Psoas muscle (tissue), 8 donors: ENCODE data around the gene PITPNM1. TPM values are rescaled to one million over a fixed set of nuclear protein-coding genes. Genes with fewer than 3 reads are reported as not detected.

Experiments
- ATAC-seq, 4 donors: fragments of 200-7000 bp; cut with Tn5 transposase; one replicate each; pipeline ENCODE4 v1.9.1; 2020; ENCODE audit warnings: moderate library complexity in 3 of 4, mild to moderate bottlenecking in 2 of 4
- DNase-seq, 2 donors: peaks; one replicate each; pipeline ENCODE4 v3.0.0-alpha.2; 2020
- H3K27ac ChIP-seq: fragments of 200-600 bp; one replicate; pipeline ENCODE4 v1.8.0; 2022
- H3K27me3 ChIP-seq, 3 donors: fragments of 200-600 bp in 1 of 3; one replicate each; pipeline versions ENCODE4 v1.6.1 to v1.8.0; 2013 to 2022; ENCODE audit warnings: low read length in 2 of 3, mild to moderate bottlenecking in 2 of 3, moderate library complexity in 1 of 3; ENCODE audit not compliant: insufficient read depth in 3 of 3
- H3K36me3 ChIP-seq, 2 donors: fragments of 200-600 bp in 1 of 2; one replicate each; pipeline versions ENCODE4 v1.6.1 to v1.8.0; 2013 to 2022; ENCODE audit warnings: low read depth in 1 of 2, mild to moderate bottlenecking in 1 of 2, moderate library complexity in 1 of 2; ENCODE audit not compliant: insufficient read depth in 1 of 2
- H3K4me1 ChIP-seq: fragments of 200-600 bp; one replicate; pipeline ENCODE4 v1.8.0; 2022
- H3K4me3 ChIP-seq: fragments of 200-600 bp; one replicate; pipeline ENCODE4 v1.8.0; 2022; ENCODE audit warnings: mild to moderate bottlenecking
- H3K9me3 ChIP-seq: fragments of 200-600 bp; one replicate; pipeline ENCODE4 v1.8.0; 2022
- WGBS, 3 donors: extraction: QIAGEN DNeasy Blood & Tissue Kit; methylation state at CpG; one replicate each; pipeline versions ENCODE4 v1.1.6 to v1.1.7; 2013; 5-methylcytosine and 5-hydroxymethylcytosine counted together
- intact Hi-C, 2 donors: fragments of 100-400 bp; cut with DNase I; formaldehyde crosslinking; loops; one replicate each; pipeline versions ENCODE4 v1.11.0 to v1.14.2; 2022
- polyA plus RNA-seq, 3 donors: library from polyadenylated mRNA; stranded (reverse); fragments of 200-250 nt; gene quantifications; one replicate each; pipeline ENCODE4 v1.2.3, GENCODE V29; 2013
- total RNA-seq, 4 donors: library from RNA; stranded (reverse); fragmentation: NEBNext Ultra II Directional in 2 of 4; extraction: Animal tissue kit (Norgen Biotek cat#: 25700) in 2 of 4; gene quantifications; one replicate each; pipeline versions ENCODE4 v1.2.1 to v1.2.4, GENCODE V29; 2021 to 2023
- TF ChIP-seq, protein P1 (sequence below): fragments of 200-600 bp; IDR thresholded peaks from one replicate; pipeline ENCODE4 v1.8.0; 2022; ENCODE audit warnings: antibody characterized with exemption
- donor health status: healthy with polysubstance abuse.
- donor health status: DM: no; HTN: no; CAD: no; lungs with moderate emphysema.
- donor health status: Bipolar disorder and iron deficiency.
- donor health status: healthy.
- donor health status: DM: yes; HTN: yes; CAD: no.
- donor health status: DM: no; HTN: no; CAD: no.
- donor health status: DM: no; HTN: no; CAD: no.
- donor health status: DM: yes; HTN: yes; CAD: no.

PITPNM1 gene
- total and polyA plus RNA-seq, 7 donors: 2.3 to 16.1 (median 7.1) TPM

GRCh38 chr11:67470337-67471002 is 34.7 kb downstream of the PITPNM1 start:
- DNase-seq (no peak), ATAC-seq (no peak)
- H3K36me3 ChIP-seq: peaks cover 0 to 5% of the 10 kb centered on the region in 2 donors
- TF ChIP-seq, protein P1, sequence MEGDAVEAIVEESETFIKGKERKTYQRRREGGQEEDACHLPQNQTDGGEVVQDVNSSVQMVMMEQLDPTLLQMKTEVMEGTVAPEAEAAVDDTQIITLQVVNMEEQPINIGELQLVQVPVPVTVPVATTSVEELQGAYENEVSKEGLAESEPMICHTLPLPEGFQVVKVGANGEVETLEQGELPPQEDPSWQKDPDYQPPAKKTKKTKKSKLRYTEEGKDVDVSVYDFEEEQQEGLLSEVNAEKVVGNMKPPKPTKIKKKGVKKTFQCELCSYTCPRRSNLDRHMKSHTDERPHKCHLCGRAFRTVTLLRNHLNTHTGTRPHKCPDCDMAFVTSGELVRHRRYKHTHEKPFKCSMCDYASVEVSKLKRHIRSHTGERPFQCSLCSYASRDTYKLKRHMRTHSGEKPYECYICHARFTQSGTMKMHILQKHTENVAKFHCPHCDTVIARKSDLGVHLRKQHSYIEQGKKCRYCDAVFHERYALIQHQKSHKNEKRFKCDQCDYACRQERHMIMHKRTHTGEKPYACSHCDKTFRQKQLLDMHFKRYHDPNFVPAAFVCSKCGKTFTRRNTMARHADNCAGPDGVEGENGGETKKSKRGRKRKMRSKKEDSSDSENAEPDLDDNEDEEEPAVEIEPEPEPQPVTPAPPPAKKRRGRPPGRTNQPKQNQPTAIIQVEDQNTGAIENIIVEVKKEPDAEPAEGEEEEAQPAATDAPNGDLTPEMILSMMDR: no peak
- 80 to 84% (median 82%) methylated on average over 8 of the region's 8 CpGs for WGBS, 3 donors
- peaks cover 12% of the 10 kb centered on the region for H3K4me1 ChIP-seq
- no peak overlapping the region for H3K4me3 ChIP-seq
- intact Hi-C loops: no loop called here
- H3K27me3 ChIP-seq: no peaks in the 10 kb centered on the region
- no peaks in the 10 kb centered on the region for H3K9me3 ChIP-seq
- no peak overlapping the region for H3K27ac ChIP-seq

GRCh38 chr11:67469508-67469811 is 35.7 kb downstream of the PITPNM1 start:
- Histone ChIP-seq H3K36me3 (peaks cover 0 to 5% of the 10 kb centered on the region in 2 donors), H3K27ac (peak overlapping the region; percentile 85), H3K9me3 (no peaks in the 10 kb centered on the region), H3K27me3 (no peaks in the 10 kb centered on the region), H3K4me1 (peaks cover 12% of the 10 kb centered on the region), H3K4me3 (peak overlapping the region; percentile 98)
- TF ChIP-seq, protein P1: no peak
- intact Hi-C loops: loop anchor here (5.0 kb wide), 3 partner anchors 38 to 67 kb away; partner anchors contain the start of genes PPP1CA (in 2 of the 2), RPS6KB2 (in 2 of the 2), TBC1D10C (in 2 of the 2) and CDK2AP2 (in 1 of the 2)
- no peak for DNase-seq
- ATAC-seq: no peak
- 5 to 9% (median 7%) methylated on average over 9 of the region's 9 CpGs for WGBS, 3 donors

GRCh38 chr11:67468759-67469507 is 36.2 kb downstream of the PITPNM1 start, which contains the start of gene TMEM134:
TSS of gene TMEM134 (minus strand) at chr11:67469251. CDS start at chr11:67469192, 59 bp downstream.
- 0 to 1% (median 0%) methylated on average over 39 to 76 of the region's 76 CpGs for WGBS, 3 donors
- Histone ChIP-seq H3K27me3 (no peaks in the 10 kb centered on the region), H3K4me1 (peaks cover 15% of the 10 kb centered on the region), H3K9me3 (no peaks in the 10 kb centered on the region), H3K4me3 (peak within 1 kb of the TSS; percentile 98), H3K27ac (peak within 1 kb of the TSS; percentile 85), H3K36me3 (peaks cover 0 to 5% of the 10 kb centered on the region in 2 donors)
- peak; percentile 93 to 97 for DNase-seq
- ATAC-seq: peak; percentile 93 to 97 (median 96)
- TF ChIP-seq, protein P1: peak; percentile 47
- intact Hi-C loops: loop anchor here (5.0 kb wide), 3 partner anchors 38 to 67 kb away; partner anchors contain the start of genes PPP1CA (in 2 of the 2), RPS6KB2 (in 2 of the 2), TBC1D10C (in 2 of the 2) and CDK2AP2 (in 1 of the 2)

GRCh38 chr11:67468456-67468758 is 36.8 kb downstream of the PITPNM1 start:
- Histone ChIP-seq H3K9me3 (no peaks in the 10 kb centered on the region), H3K4me3 (peak overlapping the region; percentile 98), H3K4me1 (peaks cover 20% of the 10 kb centered on the region), H3K27ac (peak overlapping the region; percentile 85), H3K36me3 (peaks cover 0 to 5% of the 10 kb centered on the region in 2 donors), H3K27me3 (no peaks in the 10 kb centered on the region)
- 2 to 3% (median 3%) methylated on average over 5 to 6 of the region's 6 CpGs for WGBS, 3 donors
- TF ChIP-seq, protein P1: no peak
- ATAC-seq (no peak), DNase-seq (no peak)
- intact Hi-C loops: loop anchor here (5.0 kb wide), 3 partner anchors 39 to 66 kb away; partner anchors contain the start of genes PPP1CA (in 2 of the 2), RPS6KB2 (in 2 of the 2), TBC1D10C (in 2 of the 2) and CDK2AP2 (in 1 of the 2)
